ENCODE measurements around the gene CALY. TPM values are rescaled to one million over a fixed set of nuclear protein-coding genes. Genes with fewer than 3 reads are reported as not detected.

CALY gene
- total RNA-seq, 1 donor from 2014 or later, result not detected

GRCh38 chr10:133366751-133367150 is 30.1 kb upstream of the CALY start:
- DNase-seq (ENCODE audit: low spot score), result no peak

- no peak for DNase-seq (ENCODE audit: low spot score)
These were observed 29.4 kb upstream of the CALY start for GRCh38 chr10:133366130-133366478.

- DNase-seq (ENCODE audit: low spot score), result no peak
These were observed 28.9 kb upstream of the CALY start for GRCh38 chr10:133365461-133366129.

GRCh38 chr10:133364645-133365431 is 28.1 kb upstream of the CALY start:
- no peak for DNase-seq (ENCODE audit: low spot score)

- DNase-seq (ENCODE audit: low spot score), result no peak
These were observed 26.1 kb upstream of the CALY start for GRCh38 chr10:133362846-133363245.

GRCh38 chr10:133361773-133362441 is 25.2 kb upstream of the CALY start:
- DNase-seq (ENCODE audit: low spot score), result no peak

GRCh38 chr10:133361227-133361626 is 24.5 kb upstream of the CALY start:
- DNase-seq (ENCODE audit: low spot score), result no peak

GRCh38 chr10:133359972-133360610 is 23.4 kb upstream of the CALY start:
- peak; percentile 21 for DNase-seq (ENCODE audit: low spot score)

- peak; percentile 43 for DNase-seq (ENCODE audit: low spot score)
These were observed 22.9 kb upstream of the CALY start for GRCh38 chr10:133359554-133359971.

GRCh38 chr10:133358925-133359310 is 22.2 kb upstream of the CALY start:
- DNase-seq (ENCODE audit: low spot score), result no peak

- no peak for DNase-seq (ENCODE audit: low spot score)
These were observed 21.6 kb upstream of the CALY start for GRCh38 chr10:133358162-133358924.

GRCh38 chr10:133357285-133358161 is 20.8 kb upstream of the CALY start, which contains the start of gene FUOM:
FUOM (minus strand) TSS chr10:133358019; CDS start chr10:133358007, 12 bp downstream.
- peak; percentile 38 for DNase-seq (ENCODE audit: low spot score)

GRCh38 chr10:133356549-133357284 is 20.0 kb upstream of the CALY start:
- DNase-seq (ENCODE audit: low spot score), result no peak

- DNase-seq (ENCODE audit: low spot score), result no peak
These were observed 19.3 kb upstream of the CALY start for GRCh38 chr10:133355991-133356390.

- no peak for DNase-seq (ENCODE audit: low spot score)
These were observed 18.6 kb upstream of the CALY start for GRCh38 chr10:133355266-133355665.

- DNase-seq (ENCODE audit: low spot score), result no peak
These were observed 18.1 kb upstream of the CALY start for GRCh38 chr10:133354672-133355240.

GRCh38 chr10:133353988-133354605 is 17.4 kb upstream of the CALY start:
- DNase-seq (ENCODE audit: low spot score), result no peak

- DNase-seq (ENCODE audit: low spot score), result no peak
These were observed 16.7 kb upstream of the CALY start for GRCh38 chr10:133353202-133353959.

All from umbilical cord (tissue), 2 donors.